Measurements from ENCODE around the gene HTR2B. TPM values are rescaled to one million over a fixed set of nuclear protein-coding genes. Genes with fewer than 3 reads are reported as not detected.
A peak's percentile ranks its signal among the peaks of the same experiment; 100 is the strongest.

HTR2B gene
- total and polyA plus RNA-seq, 2 of the 13 experiments (the other 11 are each of a cell fraction or from before 2014, with no cell fraction given): 0.08 TPM; not detected in 1

- TF ChIP-seq SSRP1 (CRISPR knock-in tag; IDR thresholded peaks at IDR 0.05): no peak
- TF ChIP-seq GFI1 (CRISPR knock-in tag; IDR thresholded peaks at IDR 0.05; ENCODE audit: borderline replicate concordance): peak; percentile 60; the same call in 1 of the 2 replicates
- peak; percentile 83; the same call in 1 of the 2 replicates for TF ChIP-seq AHDC1 (CRISPR knock-in tag; IDR thresholded peaks at IDR 0.05; ENCODE audit: borderline replicate concordance)
- 0 out of 2 replicates have a peak, but pooled peaks have one; percentile 19 for TF ChIP-seq ZNF292 (CRISPR knock-in tag; IDR thresholded peaks at IDR 0.05; ENCODE audit: borderline replicate concordance, low read depth)
- no peak for TF ChIP-seq SCMH1 (CRISPR knock-in tag; IDR thresholded peaks at IDR 0.05; ENCODE audit: borderline replicate concordance)
- no peak for TF ChIP-seq GABPB1 (CRISPR knock-in tag; IDR thresholded peaks at IDR 0.05)
- TF ChIP-seq HHEX (CRISPR knock-in tag; IDR thresholded peaks at IDR 0.05): 0 out of 2 replicates have a peak, but pooled peaks have one; percentile 27
- TF ChIP-seq TBX2 (CRISPR knock-in tag; IDR thresholded peaks at IDR 0.05; ENCODE audit: borderline replicate concordance): peak; percentile 51; the same call in 1 of the 2 replicates
- TF ChIP-seq, protein P1, sequence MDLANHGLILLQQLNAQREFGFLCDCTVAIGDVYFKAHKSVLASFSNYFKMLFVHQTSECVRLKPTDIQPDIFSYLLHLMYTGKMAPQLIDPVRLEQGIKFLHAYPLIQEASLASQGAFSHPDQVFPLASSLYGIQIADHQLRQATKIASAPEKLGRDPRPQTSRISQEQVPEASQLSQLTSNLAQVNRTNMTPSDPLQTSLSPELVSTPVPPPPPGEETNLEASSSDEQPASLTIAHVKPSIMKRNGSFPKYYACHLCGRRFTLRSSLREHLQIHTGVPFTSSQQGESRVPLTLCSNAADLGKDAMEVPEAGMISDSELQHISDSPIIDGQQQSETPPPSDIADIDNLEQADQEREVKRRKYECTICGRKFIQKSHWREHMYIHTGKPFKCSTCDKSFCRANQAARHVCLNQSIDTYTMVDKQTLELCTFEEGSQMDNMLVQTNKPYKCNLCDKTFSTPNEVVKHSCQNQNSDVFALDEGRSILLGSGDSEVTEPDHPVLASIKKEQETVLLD (CRISPR knock-in tag; IDR thresholded peaks at IDR 0.05; ENCODE audit: low read depth): no peak
- no peak for TF ChIP-seq TP53 (CRISPR knock-in tag; conservative IDR thresholded peaks at IDR 0.05)
- TF ChIP-seq ZNF749 (CRISPR knock-in tag; IDR thresholded peaks at IDR 0.05; ENCODE audit: borderline replicate concordance): no peak
- peak; percentile 63; the same call in 1 of the 2 replicates for TF ChIP-seq SOX5 (CRISPR knock-in tag; IDR thresholded peaks at IDR 0.05; ENCODE audit: borderline replicate concordance)
- no peak for TF ChIP-seq JDP2 (CRISPR knock-in tag; IDR thresholded peaks at IDR 0.05; ENCODE audit: borderline replicate concordance)
- no peak for TF ChIP-seq KMT2B (CRISPR knock-in tag; IDR thresholded peaks at IDR 0.05)
- no peak for TF ChIP-seq MED13 (CRISPR knock-in tag; IDR thresholded peaks at IDR 0.05)
- no peak for TF ChIP-seq ZEB1 (IDR thresholded peaks at IDR 0.05; ENCODE audit: insufficient replicate concordance, low read depth)
- TF ChIP-seq PLRG1 (conservative IDR thresholded peaks at IDR 0.05): no peak
- TF ChIP-seq ZNF296 (CRISPR knock-in tag; conservative IDR thresholded peaks at IDR 0.05): no peak
- peak; percentile 39; the same call in 1 of the 2 replicates for TF ChIP-seq SALL1 (CRISPR knock-in tag; IDR thresholded peaks at IDR 0.05)
- TF ChIP-seq SOX6 (IDR thresholded peaks at IDR 0.05): no peak
- TF ChIP-seq SOX6 (CRISPR knock-in tag; IDR thresholded peaks at IDR 0.05): peak; percentile 84
- TF ChIP-seq NFYC (CRISPR knock-in tag; IDR thresholded peaks at IDR 0.05): no peak
- no peak for TF ChIP-seq LRRFIP1 (CRISPR knock-in tag; conservative IDR thresholded peaks at IDR 0.05)
Observed at GRCh38 chr2:231123362-231123898, 1.4 kb downstream of the HTR2B start (continued).

Data from HepG2 (cell line).